ENCODE data around the gene RBMS1. TPM values are rescaled to one million over a fixed set of nuclear protein-coding genes. Genes with fewer than 3 reads are reported as not detected.

The RBMS1 gene
- total and polyA plus RNA-seq, 2 of the 13 experiments (the other 11 are each of a cell fraction or from before 2014, with no cell fraction given) = 55.5 to 110 TPM

GRCh38 chr2:160269365-160269764, 224.2 kb downstream of the RBMS1 start:
- H3K27me3 ChIP-seq (ENCODE audit: control insufficient read depth in 1 of 2, insufficient read depth in 2 of 2, low read length in 2 of 2) = no peaks in the 10 kb centered on the region; a peak in 1 of 5 replicates
- POLR2A ChIA-PET = interaction anchor here (1.0 to 1.5 kb wide), 7 partner anchors 12 to 795 kb away, joined by 3 to 6 read pairs (median 3); no protein-coding TSS in a partner anchor
- WGBS (ENCODE audit: low lambda C conversion rate) = 59% methylated on average over 4 of the region's 4 CpGs
- no TSS peak for BruUV-seq (replicated peaks)
- H3K4me2 ChIP-seq (ENCODE audit: low read depth, low read length) = peak overlapping the region; percentile 97
- ATAC-seq (peak; percentile 39), DNase-seq (ENCODE audit: low spot score) (no peak), FAIRE-seq (no peak)
- H3K79me2 ChIP-seq (ENCODE audit: insufficient read depth, low read length) = no peaks in the 10 kb centered on the region
- peak overlapping the region; percentile 57 for H3K9ac ChIP-seq (ENCODE audit: insufficient read depth, low read depth, low read length)
- H3K36me3 ChIP-seq (replicated peaks in 1 of 2; ENCODE audit: control insufficient read depth in 1 of 2, insufficient read depth in 2 of 2, low read length in 2 of 2) = peaks cover 0 to 7% of the 10 kb centered on the region in 2 experiments; a peak in 3 of 5 replicates
- no peaks in the 10 kb centered on the region for H3K9me3 ChIP-seq (ENCODE audit: low read length)
- no peak overlapping the region for H3K27ac ChIP-seq (ENCODE audit: extremely low read length, insufficient read depth, low read length)
- intact Hi-C loops (cut with micrococcal nuclease; ENCODE audit: unreplicated experiment) = loop anchor here (5.0 kb wide), 1 partner anchor 703 kb away; no protein-coding TSS in a partner anchor
- peaks cover 17% of the 10 kb centered on the region for H3K4me1 ChIP-seq (ENCODE audit: insufficient read depth, low read length)
- no peaks in the 10 kb centered on the region for H4K20me1 ChIP-seq (ENCODE audit: insufficient read depth, low read length)
- peak overlapping the region; percentile 36 to 71 (median 51); a peak in 4 of 6 replicates for H3K4me3 ChIP-seq (replicated peaks in 1 of 3; ENCODE audit: insufficient read depth in 1 of 3, low read depth in 2 of 3, low read length in 3 of 3)
- H2AFZ ChIP-seq (ENCODE audit: low read length) = no peak overlapping the region
- in situ Hi-C loops (cut with HindIII; ENCODE audit: extremely low pct_ligation_motif_present, low pct_unique_long_range_greater_than_20kb) = loop anchor here (25.0 kb wide), 1 partner anchor 693 kb away; no protein-coding TSS in a partner anchor
- CTCF ChIA-PET (ENCODE audit: low intra/inter-chr PET ratio, low total read pairs) = interaction anchor here (0.9 kb wide), 1 partner anchor 160 kb away, joined by 3 read pairs; no protein-coding TSS in a partner anchor
- 0 out of 4 replicates have a peak, but pooled peaks of 1 of the 2 experiments have one; percentile 0 for TF ChIP-seq POLR2A (IDR thresholded peaks at IDR 0.05; ENCODE audit: insufficient read depth in 1 of 2, low read depth in 2 of 2, low read length in 2 of 2)
- TF ChIP-seq ZNF607 (CRISPR knock-in tag; IDR thresholded peaks at IDR 0.05; ENCODE audit: borderline replicate concordance) = peak; percentile 5; the same call in 1 of the 2 replicates
- no peak for TF ChIP-seq PBX3 (CRISPR knock-in tag; IDR thresholded peaks at IDR 0.05; ENCODE audit: borderline replicate concordance)
- 0 out of 2 replicates have a peak, but pooled peaks have one; percentile 39 for TF ChIP-seq SNAI1 (CRISPR knock-in tag; IDR thresholded peaks at IDR 0.05; ENCODE audit: borderline replicate concordance)
- 0 out of 2 replicates have a peak, but pooled peaks have one; percentile 40 for TF ChIP-seq ZNF296 (CRISPR knock-in tag; conservative IDR thresholded peaks at IDR 0.05)
- no peak for TF ChIP-seq HCFC1 (IDR thresholded peaks at IDR 0.05; ENCODE audit: low read depth, low read length)
- no peak for TF ChIP-seq ZBTB26 (CRISPR knock-in tag; IDR thresholded peaks at IDR 0.05; ENCODE audit: borderline replicate concordance)
- 0 out of 2 replicates have a peak, but pooled peaks have one; percentile 52 for TF ChIP-seq ZNF558 (CRISPR knock-in tag; IDR thresholded peaks at IDR 0.05; ENCODE audit: borderline replicate concordance)
- no peak for TF ChIP-seq NFKB2 (CRISPR knock-in tag; IDR thresholded peaks at IDR 0.05; ENCODE audit: borderline replicate concordance)
- 0 out of 2 replicates have a peak, but pooled peaks have one; percentile 13 for TF ChIP-seq ZNF552 (CRISPR knock-in tag; IDR thresholded peaks at IDR 0.05; ENCODE audit: borderline replicate concordance)
- 0 out of 2 replicates have a peak, but pooled peaks have one; percentile 2 for TF ChIP-seq ZNF746 (CRISPR knock-in tag; IDR thresholded peaks at IDR 0.05)
- no peak for TF ChIP-seq LCORL (IDR thresholded peaks at IDR 0.05)
- 0 out of 2 replicates have a peak, but pooled peaks have one; percentile 13 for TF ChIP-seq LCORL (CRISPR knock-in tag; IDR thresholded peaks at IDR 0.05)
- 0 out of 2 replicates have a peak, but pooled peaks have one; percentile 0 for TF ChIP-seq ZNF160 (CRISPR knock-in tag; IDR thresholded peaks at IDR 0.05)
- 0 out of 2 replicates have a peak, but pooled peaks have one; percentile 6 for TF ChIP-seq NCOA1 (CRISPR knock-in tag; IDR thresholded peaks at IDR 0.05)
- 0 out of 2 replicates have a peak, but pooled peaks have one; percentile 14 for TF ChIP-seq ZXDC (CRISPR knock-in tag; IDR thresholded peaks at IDR 0.05)
- 0 out of 2 replicates have a peak, but pooled peaks have one; percentile 8 for TF ChIP-seq ZNF619 (CRISPR knock-in tag; IDR thresholded peaks at IDR 0.05)
- TF ChIP-seq ZMAT3 (CRISPR knock-in tag; conservative IDR thresholded peaks at IDR 0.05) = 0 out of 2 replicates have a peak, but pooled peaks have one; percentile 20

Data from HepG2 (cell line).